Measurements from ENCODE around the gene CARD10. TPM values are rescaled to one million over a fixed set of nuclear protein-coding genes. Genes with fewer than 3 reads are reported as not detected.
"Not testable (repeated sequence)": the region's sequence is repeated elsewhere in the genome, so short reads cannot be mapped to it uniquely, and the experiment has no call there.

The CARD10 gene
- total RNA-seq, 1 donor from 2014 or later, result 1.5 TPM

- DNase-seq (ENCODE audit: low spot score), result peak; percentile 94
- no peak overlapping the region for H2AFZ ChIP-seq (replicated peaks)
Measured at GRCh38 chr22:37552524-37553163, 33.4 kb upstream of the CARD10 start.

GRCh38 chr22:37551981-37552380, 32.8 kb upstream of the CARD10 start:
- H3K79me2 ChIP-seq (ENCODE audit: low read depth), result no peaks in the 10 kb centered on the region
- Mint-ChIP-seq H3K36me3 (no peaks in the 10 kb centered on the region), H3K27me3 (ENCODE audit: insufficient read depth, low read depth) (no peaks in the 10 kb centered on the region), H3K27ac (peak overlapping the region; percentile 93), H3K4me1 (peaks cover 56% of the 10 kb centered on the region), H3K9me3 (no peaks in the 10 kb centered on the region), H3K4me3 (no peak overlapping the region)
- H3K27ac ChIP-seq, result peak overlapping the region; percentile 6
- H3K27me3 ChIP-seq, result no peaks in the 10 kb centered on the region
- no peaks in the 10 kb centered on the region for H3K9me3 ChIP-seq (ENCODE audit: low read depth)
- H3K4me2 ChIP-seq, result peak overlapping the region; percentile 51
- peaks cover 44% of the 10 kb centered on the region for H3F3A ChIP-seq (ENCODE audit: low read depth)
- H3K9ac ChIP-seq, result no peak overlapping the region
- H4K20me1 ChIP-seq (ENCODE audit: low read depth), result no peaks in the 10 kb centered on the region
- H3K4me1 ChIP-seq, result peaks cover 47% of the 10 kb centered on the region
- DNase-seq (ENCODE audit: low spot score), result peak; percentile 56
- H3K4me3 ChIP-seq, result no peak overlapping the region
- TF ChIP-seq EZH2 (IDR thresholded peaks at IDR 0.05) (no peak), CTCF (IDR thresholded peaks at IDR 0.05) (no peak), EZH2phosphoT487 (IDR thresholded peaks at IDR 0.05) (no peak)
- H2AFZ ChIP-seq (replicated peaks), result no peak overlapping the region
- H3K36me3 ChIP-seq, result no peaks in the 10 kb centered on the region

More at GRCh38 chr22:37552524-37553163, 33.4 kb upstream of the CARD10 start:
- Histone ChIP-seq H3K79me2 (ENCODE audit: low read depth) (no peaks in the 10 kb centered on the region), H3K27ac (peak overlapping the region; percentile 6), H3K36me3 (no peaks in the 10 kb centered on the region), H3F3A (ENCODE audit: low read depth) (peaks cover 41% of the 10 kb centered on the region), H3K4me3 (no peak overlapping the region), H3K9ac (no peak overlapping the region), H3K4me2 (peak overlapping the region; percentile 51), H3K4me1 (peaks cover 44% of the 10 kb centered on the region), H4K20me1 (ENCODE audit: low read depth) (no peaks in the 10 kb centered on the region), H3K9me3 (ENCODE audit: low read depth) (no peaks in the 10 kb centered on the region), H3K27me3 (no peaks in the 10 kb centered on the region)
- no peaks in the 10 kb centered on the region for H3K9me3 Mint-ChIP-seq
- peak overlapping the region; percentile 67 for H3K4me3 Mint-ChIP-seq
- H3K36me3 Mint-ChIP-seq, result no peaks in the 10 kb centered on the region
- no peaks in the 10 kb centered on the region for H3K27me3 Mint-ChIP-seq (ENCODE audit: insufficient read depth, low read depth)
- H3K27ac Mint-ChIP-seq, result peak overlapping the region; percentile 97
- no peak for TF ChIP-seq CTCF (IDR thresholded peaks at IDR 0.05)
- TF ChIP-seq EZH2 (IDR thresholded peaks at IDR 0.05), result no peak
- H3K4me1 Mint-ChIP-seq, result peaks cover 52% of the 10 kb centered on the region

GRCh38 chr22:37550921-37551320, 31.7 kb upstream of the CARD10 start:
- not testable (repeated sequence) for H3K27ac ChIP-seq; H4K20me1 ChIP-seq (ENCODE audit: low read depth); H3K9ac ChIP-seq; H3K27me3 Mint-ChIP-seq (ENCODE audit: insufficient read depth, low read depth); H3K4me2 ChIP-seq; H3K9me3 Mint-ChIP-seq; H2AFZ ChIP-seq (replicated peaks); DNase-seq (ENCODE audit: low spot score); H3K27me3 ChIP-seq; H3K79me2 ChIP-seq (ENCODE audit: low read depth); H3K36me3 ChIP-seq; H3K4me3 ChIP-seq; H3K36me3 Mint-ChIP-seq; H3K9me3 ChIP-seq (ENCODE audit: low read depth)
- Mint-ChIP-seq H3K4me1 (peaks cover 53% of the 10 kb centered on the region), H3K4me3 (peak overlapping the region; percentile 15), H3K27ac (peak overlapping the region; percentile 30)
- peaks cover 55% of the 10 kb centered on the region for H3F3A ChIP-seq (ENCODE audit: low read depth)
- H3K4me1 ChIP-seq, result peaks cover 47% of the 10 kb centered on the region

- Histone ChIP-seq H2AFZ (replicated peaks) (peak overlapping the region; percentile 29), H3K27ac (no peak overlapping the region), H3K36me3 (no peaks in the 10 kb centered on the region), H3K27me3 (no peaks in the 10 kb centered on the region), H3K9ac (no peak overlapping the region), H3K79me2 (ENCODE audit: low read depth) (no peaks in the 10 kb centered on the region), H3F3A (ENCODE audit: low read depth) (peaks cover 64% of the 10 kb centered on the region), H4K20me1 (ENCODE audit: low read depth) (no peaks in the 10 kb centered on the region), H3K4me2 (no peak overlapping the region), H3K9me3 (ENCODE audit: low read depth) (no peaks in the 10 kb centered on the region), H3K4me1 (peaks cover 54% of the 10 kb centered on the region), H3K4me3 (no peak overlapping the region)
- no peaks in the 10 kb centered on the region for H3K36me3 Mint-ChIP-seq
- DNase-seq (ENCODE audit: low spot score), result peak; percentile 40
- no peaks in the 10 kb centered on the region for H3K9me3 Mint-ChIP-seq
- H3K27me3 Mint-ChIP-seq (ENCODE audit: insufficient read depth, low read depth), result peaks cover 5% of the 10 kb centered on the region
- H3K4me3 Mint-ChIP-seq, result no peak overlapping the region
- peak overlapping the region; percentile 82 for H3K27ac Mint-ChIP-seq
- H3K4me1 Mint-ChIP-seq, result peaks cover 55% of the 10 kb centered on the region
- TF ChIP-seq CTCF (IDR thresholded peaks at IDR 0.05) (peak; percentile 15), EZH2 (IDR thresholded peaks at IDR 0.05) (no peak)
Measured at GRCh38 chr22:37549704-37550059, 30.5 kb upstream of the CARD10 start.

Data from neural progenitor cell (in vitro differentiated cells).